NCI-H2227 (cell line): ENCODE data around the gene MROH2A.

Source experiments
- DNase-seq: peaks from one replicate; lab custom pipeline; 2025; ENCODE audit not compliant: unreplicated experiment; lab: John Stamatoyannopoulos, UW

Gene MROH2A

DNA sequence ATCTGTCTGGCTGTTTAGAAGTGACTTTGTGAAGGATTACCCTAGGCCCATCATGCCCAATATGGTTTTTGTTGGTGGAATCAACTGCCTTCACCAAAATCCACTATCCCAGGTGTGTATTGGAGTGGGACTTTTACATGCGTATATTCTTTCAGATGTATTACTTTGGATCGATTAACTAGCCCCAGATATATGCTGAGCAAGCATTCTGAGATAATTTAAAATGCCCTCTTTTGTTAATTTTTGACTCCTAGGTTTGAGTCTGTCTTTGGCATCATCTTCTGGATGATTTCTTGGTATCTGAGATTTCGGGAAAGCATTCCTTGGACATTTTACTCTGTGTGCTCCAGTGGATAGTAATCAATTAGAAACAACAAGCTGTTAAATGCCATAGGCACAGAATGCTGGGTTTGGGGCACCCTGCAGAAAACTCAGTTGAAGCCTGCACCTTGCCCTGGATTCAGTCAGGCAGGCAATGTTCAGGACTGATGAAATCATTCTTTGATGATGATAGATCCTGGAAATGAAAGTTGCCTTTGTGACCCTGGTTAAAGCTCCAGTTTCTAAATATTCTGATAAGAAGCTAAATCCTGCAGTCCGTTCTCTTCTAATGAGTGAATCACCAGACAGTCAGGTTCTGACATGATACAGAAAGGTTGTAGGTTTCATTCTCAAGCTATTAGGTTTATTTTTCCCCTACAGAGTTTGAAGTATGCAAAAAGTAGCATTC is 16.9 kb upstream of the MROH2A start:
- DNase-seq: no peak

DNA sequence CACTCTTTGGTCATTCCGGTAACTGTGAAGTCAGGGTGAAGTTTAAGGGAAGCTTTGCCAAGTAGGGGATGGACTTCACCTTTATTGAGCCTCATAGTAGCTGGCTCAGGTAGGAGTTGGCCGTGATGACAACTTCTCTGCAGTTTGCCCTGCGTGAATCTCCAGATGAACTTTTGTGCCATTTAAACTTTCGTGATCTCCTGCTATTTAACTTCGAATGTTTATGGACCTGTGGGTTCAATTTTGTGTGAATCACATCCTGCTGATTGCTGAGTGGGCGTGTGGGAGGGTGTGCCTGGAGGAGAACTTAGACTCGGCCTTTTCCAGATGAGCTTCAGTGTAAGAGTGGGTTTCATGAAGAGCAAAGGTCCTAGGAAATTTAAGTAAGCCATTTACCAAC is 13.9 kb upstream of the MROH2A start:
- DNase-seq: no peak

DNA sequence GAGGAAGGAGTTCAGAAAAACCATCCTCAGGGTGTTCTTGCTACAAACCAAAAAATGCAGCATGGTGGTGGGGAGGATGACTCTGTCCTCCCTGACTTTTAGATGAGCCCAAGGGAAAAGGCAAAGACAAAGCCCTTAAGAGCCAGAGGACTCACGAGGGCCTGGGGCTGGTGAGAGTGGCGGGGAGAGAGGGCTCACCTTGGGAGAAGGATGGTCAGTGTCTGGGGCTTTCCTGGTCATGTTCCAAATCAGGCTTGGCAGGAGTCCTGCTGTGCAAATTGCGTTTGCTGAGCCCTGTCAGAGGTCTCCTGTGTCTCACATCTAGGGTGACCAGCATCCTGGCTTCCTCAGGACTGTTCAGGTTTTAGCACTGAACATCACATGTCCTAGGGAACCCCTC is 13.4 kb upstream of the MROH2A start:
- DNase-seq: no peak

DNA sequence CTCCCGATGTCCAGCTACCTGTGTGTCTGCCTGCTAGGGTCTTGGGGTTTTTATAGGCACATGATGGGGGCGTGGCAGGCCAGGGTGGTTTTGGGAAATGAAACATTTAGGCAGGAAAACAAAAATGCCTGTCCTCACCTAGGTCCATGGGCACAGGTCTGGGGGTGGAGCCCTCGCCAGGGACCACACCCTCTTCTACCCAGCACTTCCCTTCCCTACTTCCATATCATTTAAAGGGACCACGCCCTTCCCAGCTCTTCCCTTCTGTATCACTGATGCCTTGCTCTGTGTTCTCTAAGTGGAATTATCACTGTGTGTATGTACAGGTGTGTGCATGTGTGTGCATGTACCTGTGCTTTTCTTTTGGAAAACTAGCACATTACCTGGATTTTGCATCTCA is 11.7 kb upstream of the MROH2A start:
- no peak for DNase-seq

GRCh38 chr2:233768076-233768475 is 10.1 kb upstream of the MROH2A start:
- no peak for DNase-seq

GRCh38 chr2:233769260-233769659 is 8.9 kb upstream of the MROH2A start:
- DNase-seq: no peak

DNA sequence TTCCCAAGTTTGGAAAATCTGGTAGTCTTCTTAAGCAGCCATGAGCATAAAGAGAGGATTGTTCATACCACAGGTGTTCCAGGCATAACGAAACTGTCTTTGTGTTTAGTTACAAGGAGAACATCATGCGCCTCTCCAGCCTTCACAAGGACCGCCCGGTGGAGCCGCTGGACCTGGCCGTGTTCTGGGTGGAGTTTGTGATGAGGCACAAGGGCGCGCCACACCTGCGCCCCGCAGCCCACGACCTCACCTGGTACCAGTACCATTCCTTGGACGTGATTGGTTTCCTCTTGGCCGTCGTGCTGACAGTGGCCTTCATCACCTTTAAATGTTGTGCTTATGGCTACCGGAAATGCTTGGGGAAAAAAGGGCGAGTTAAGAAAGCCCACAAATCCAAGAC is 6.0 kb upstream of the MROH2A start:
- no peak for DNase-seq

GRCh38 chr2:233772583-233772982 is 5.5 kb upstream of the MROH2A start:
- no peak for DNase-seq

DNA sequence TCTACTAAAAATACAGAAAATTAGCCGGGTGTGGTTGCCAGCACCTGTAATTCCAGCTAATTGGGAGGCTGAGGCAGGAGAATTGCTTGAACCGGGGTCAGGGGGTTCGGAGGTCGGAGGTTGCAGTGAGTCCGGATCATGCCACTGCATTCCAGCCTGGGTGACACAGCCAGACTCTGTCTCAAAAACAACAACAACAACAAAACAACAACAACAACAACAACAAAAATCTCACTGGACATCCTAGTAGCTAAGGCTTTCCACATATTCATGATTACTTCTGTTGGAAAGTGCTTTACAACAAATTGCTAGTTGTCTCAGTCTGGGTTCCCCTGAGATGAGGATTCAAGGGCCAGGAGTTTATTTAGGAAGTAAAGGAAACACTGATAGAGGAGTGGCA is 4.3 kb upstream of the MROH2A start:
- no peak for DNase-seq

GRCh38 chr2:233775414-233775813 is 2.7 kb upstream of the MROH2A start:
- no peak for DNase-seq

DNA sequence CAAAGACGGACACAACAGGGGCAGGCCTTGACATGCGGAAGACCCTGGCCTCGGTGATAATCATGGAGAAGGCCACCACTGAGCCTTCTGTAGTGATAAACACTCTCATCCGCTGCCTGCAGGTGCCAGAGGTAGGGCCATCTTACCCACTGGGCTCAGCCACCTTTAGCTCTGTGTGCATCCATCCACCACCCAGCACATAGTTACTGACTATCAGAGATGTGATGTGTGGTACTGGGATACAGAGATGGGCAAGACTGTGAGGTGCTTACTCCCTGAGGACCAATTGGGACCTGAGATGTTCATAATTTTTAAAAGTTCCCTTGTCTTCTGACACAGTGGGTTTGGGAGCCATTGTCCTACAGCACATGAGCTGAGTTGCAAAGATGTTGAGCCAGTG is 1.6 kb downstream of the MROH2A start:
- DNase-seq: no peak

DNA sequence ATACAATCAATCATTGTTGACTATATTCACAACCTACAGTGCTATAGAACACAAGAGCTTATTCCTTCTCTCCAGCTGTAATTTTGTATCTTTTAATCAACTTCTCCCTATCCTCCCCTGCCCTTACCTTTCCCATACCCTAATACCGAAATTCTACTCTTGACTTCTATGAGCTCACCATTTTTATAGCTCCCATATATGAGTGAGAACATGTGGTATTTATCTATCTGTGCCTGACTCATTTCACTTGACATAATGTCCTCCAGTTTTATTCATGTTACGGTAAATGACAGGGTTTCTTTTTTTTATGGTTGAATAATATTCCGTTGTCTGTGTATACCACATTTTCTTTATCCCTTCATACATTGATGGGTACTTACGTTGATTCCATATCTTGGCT is 2.6 kb downstream of the MROH2A start:
- no peak for DNase-seq

- no peak for DNase-seq
These were observed 11.4 kb downstream of the MROH2A start for GRCh38 chr2:233789554-233789953.

DNA sequence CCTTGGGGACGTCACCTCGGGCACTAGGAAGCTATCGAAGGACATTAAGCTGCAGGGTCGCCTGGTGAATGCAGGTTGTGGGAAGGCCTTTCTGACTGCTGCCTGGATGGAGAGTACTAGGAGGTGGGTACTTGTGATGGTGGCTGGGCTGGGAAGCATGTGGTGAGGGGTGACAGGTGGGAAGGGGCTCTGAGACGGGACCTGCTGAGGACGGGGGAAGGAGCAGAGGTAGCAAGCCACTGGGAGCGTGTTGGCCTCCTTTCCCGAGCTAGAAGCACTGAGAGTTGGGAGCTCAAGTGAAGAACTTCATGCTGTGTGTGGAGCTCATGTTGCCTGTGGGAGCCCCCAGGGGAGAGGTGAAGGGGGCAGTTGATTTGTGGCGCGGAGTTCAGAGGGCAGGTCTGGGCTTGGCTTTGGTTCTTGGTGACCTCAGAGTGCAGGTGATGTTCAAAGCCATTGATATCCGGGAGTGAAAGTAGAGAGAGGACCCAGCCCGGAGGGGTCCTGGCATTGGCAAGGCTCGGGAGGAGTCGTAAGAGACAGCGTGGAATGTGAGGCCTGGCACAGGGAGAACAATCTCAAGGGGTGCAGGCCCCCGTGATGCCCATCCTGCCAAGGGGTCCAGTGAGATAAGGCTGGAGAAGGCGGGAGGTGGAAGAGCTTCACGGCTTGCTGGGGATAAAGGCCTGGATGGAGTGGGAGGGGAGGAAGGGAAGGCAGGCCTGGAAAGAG is 13.2 kb downstream of the MROH2A start:
- no peak for DNase-seq

DNA sequence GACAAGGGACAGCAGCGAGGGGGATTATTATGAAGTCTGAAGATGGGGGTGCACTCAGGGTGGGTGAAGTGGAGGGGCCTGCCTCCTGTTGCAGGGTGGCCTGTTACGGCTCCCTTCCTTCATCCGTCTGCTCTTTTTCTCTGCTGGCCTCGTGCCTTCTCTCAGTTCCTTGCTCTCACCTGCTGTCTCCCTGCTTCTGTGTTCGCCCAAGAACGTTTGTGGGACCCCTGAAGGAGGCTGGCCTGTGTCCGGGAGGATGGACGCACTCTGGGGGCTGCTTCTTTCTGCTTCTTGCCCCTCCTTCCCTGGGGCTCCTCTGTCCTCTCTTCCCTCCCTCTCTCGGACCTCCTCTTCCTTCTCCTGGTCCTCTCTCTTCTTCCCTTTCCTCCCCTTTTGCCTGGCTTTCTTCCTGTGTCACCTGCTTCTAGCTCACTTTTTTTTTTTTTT is 13.8 kb downstream of the MROH2A start:
- no peak for DNase-seq

GRCh38 chr2:233792720-233793119 is 14.6 kb downstream of the MROH2A start:
- no peak for DNase-seq

GRCh38 chr2:233793465-233794127 is 15.5 kb downstream of the MROH2A start:
- DNase-seq: no peak

DNA sequence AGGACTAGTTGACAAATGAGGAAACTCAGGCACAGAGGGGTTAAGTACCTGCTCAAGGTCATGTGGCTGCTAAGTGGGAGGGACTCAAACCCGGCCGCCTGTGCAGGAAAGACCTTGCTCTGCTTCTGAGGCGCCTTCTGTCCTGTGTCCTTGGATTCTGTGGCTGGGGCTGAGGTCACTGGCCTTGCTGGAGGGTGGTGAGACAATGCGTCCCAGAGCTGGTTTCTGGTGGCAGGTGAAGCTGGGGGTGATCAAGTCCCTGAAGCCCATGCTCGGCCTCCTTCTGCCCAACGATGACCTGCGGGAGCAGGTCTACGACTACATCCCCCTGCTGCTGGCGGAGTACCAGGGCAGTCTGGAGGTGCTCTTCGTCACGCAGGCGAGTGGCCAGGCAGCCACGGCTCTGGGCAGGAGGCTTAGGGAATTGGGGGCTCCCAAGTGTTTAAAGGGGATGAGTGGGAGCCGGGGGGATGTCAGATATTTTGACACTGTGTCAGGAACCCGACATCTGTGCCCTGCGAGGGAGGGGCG is 16.1 kb downstream of the MROH2A start:
- DNase-seq: no peak

DNA sequence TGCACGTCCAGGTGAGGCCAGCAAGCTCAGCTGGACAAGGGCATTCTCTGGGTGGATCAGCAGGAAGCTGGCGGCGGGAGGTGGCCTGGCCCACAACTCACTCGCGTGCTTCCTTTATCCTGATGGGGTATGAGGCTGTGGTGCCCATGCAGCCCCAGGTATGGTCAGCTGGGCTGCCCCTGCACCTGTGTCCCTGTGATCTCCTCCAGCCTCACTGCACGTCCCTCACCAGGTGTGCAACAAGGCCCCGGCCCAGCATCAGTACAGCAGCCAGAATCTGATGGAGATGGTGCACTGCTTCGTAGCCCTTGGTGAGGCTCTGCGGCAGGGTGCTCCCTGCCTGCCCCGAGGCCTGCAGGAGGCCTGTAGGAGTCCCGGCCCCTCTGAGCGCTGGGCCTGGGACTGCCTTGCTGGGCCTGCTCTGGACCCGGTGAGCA is 17.6 kb downstream of the MROH2A start:
- DNase-seq: no peak

DNA sequence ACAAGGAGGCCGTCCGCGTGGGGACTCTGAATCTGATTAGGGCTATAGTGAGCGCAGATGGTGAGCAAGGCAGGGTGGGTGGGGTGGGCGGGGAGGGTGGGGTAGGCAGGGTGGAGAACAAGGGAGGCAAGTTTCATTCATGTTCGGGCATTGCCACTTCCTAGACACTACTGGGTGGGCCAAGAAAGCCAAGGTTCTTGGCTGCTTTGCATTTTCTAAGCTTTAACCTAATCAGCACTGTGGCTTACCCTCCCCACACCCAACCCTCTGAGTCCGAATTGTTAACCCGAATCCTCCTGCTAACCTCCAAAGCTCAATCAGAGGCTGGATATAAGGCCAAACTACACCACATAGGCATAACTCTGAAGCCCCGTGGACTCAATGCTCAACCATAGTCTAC is 18.1 kb downstream of the MROH2A start:
- DNase-seq: no peak

DNA sequence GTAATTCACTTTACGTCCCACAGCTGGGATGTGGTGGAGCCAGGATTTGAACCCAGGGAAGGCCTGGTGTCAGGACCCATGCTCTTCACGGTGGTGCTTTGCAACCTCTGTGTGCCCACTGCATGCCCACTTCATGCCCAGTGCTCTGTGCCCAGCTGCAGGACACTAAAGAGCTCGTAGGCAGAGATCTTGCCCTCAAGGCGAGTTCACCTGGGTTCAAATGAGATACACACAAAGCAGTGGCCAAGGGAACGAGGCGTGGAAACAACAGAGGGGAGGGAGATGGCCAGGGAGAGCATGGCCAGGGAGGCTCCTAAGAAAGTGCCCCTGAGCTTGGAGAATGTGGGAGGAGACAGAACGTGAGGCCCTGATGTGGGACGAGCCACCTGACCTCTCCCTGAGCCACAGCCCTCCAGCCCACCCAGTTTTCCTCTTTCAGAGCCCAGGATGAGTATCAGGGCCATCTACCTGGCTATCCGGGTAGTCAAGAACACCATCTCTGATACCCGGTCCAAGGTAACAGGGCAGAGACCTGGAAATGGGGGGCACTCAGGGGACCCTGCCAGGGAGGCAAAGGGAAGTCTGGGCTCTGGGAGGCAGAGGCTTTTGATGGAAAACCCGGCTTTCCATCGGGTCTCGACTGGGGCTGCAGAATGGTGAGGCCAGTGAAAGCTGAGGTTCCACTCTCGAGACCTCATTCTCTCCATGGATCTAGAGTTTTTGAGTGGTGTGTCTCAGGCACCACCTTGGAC is 20.4 kb downstream of the MROH2A start:
- no peak for DNase-seq
